Uterus (tissue), 2 donors: ENCODE measurements around the gene BRD7.

Experiments
- POLR2A ChIP-seq, 2 donors: fragments of 450-650 bp; IDR thresholded peaks; one replicate each; pipeline ENCODE4 v1.6.1; 2016; ENCODE audit warnings: antibody characterized with exemption in 2 of 2, mild to moderate bottlenecking in 1 of 2, moderate library complexity in 1 of 2
- TF ChIP-seq, protein P1 (sequence below), 4 experiments: fragments of 200-600 bp in 2 of 4; fragments of 450-650 bp in 2 of 4; sonication (generic) in 2 of 4; IDR thresholded peaks; one replicate each; pipeline ENCODE4 v1.5.1; 2016 to 2019; ENCODE audit warnings: antibody characterized with exemption in 4 of 4, mild to moderate bottlenecking in 2 of 4, moderate library complexity in 1 of 4

DNA sequence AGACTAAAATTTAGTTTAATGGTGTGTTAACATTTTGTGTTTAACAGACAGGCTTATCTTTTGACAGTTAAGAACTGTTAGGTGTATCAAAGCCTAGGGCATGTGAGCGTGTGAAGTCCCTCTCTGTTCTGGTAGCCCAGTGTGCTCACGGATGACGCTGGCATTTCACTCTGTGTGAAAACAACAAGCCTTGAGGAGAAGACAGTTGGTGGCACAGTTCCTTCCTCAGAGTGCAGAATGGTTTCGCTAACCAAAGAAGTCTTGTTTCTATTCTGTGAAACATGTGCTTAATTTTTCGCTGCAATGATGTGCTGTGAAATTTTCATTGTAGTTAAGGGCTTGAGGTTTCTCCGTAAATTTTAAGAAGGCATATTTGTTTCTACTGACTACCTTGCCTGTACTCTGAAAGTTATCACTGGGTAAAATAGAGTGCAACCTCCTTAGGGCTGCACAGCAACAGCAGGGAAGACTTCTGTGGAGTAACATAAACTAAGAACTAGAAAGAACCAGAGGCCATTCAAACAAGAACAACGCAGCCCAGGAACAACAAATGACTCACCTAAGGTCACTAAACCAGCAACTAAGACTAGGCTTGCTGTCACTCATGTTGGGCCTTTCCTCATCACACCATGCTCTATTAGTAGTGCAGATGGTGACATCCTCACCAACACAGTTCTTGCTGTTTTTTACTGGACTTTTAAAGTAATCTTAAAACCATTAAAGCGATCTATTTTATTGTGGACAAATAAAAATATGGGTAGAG lies 33.4 kb downstream of the BRD7 start:
- TF ChIP-seq, protein P1, sequence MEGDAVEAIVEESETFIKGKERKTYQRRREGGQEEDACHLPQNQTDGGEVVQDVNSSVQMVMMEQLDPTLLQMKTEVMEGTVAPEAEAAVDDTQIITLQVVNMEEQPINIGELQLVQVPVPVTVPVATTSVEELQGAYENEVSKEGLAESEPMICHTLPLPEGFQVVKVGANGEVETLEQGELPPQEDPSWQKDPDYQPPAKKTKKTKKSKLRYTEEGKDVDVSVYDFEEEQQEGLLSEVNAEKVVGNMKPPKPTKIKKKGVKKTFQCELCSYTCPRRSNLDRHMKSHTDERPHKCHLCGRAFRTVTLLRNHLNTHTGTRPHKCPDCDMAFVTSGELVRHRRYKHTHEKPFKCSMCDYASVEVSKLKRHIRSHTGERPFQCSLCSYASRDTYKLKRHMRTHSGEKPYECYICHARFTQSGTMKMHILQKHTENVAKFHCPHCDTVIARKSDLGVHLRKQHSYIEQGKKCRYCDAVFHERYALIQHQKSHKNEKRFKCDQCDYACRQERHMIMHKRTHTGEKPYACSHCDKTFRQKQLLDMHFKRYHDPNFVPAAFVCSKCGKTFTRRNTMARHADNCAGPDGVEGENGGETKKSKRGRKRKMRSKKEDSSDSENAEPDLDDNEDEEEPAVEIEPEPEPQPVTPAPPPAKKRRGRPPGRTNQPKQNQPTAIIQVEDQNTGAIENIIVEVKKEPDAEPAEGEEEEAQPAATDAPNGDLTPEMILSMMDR (IDR thresholded peaks at IDR 0.05): no peak
- TF ChIP-seq POLR2A (IDR thresholded peaks at IDR 0.05): no peak
